ENCODE measurements around the gene RAB18.
"Not testable (repeated sequence)": the region's sequence is repeated elsewhere in the genome, so short reads cannot be mapped to it uniquely, and the experiment has no call there.

RAB18 gene

GRCh38 chr10:27550823-27551222, 46.7 kb downstream of the RAB18 start:
- DNase-seq = no peak

GRCh38 chr10:27558612-27559020, 54.5 kb downstream of the RAB18 start:
- no peak for DNase-seq

GRCh38 chr10:27561334-27561733, 57.2 kb downstream of the RAB18 start:
- DNase-seq = no peak

- DNase-seq = no peak
These were observed 60.3 kb downstream of the RAB18 start for GRCh38 chr10:27564398-27564797.

GRCh38 chr10:27564880-27565279, 60.8 kb downstream of the RAB18 start:
- DNase-seq = no peak

- no peak for DNase-seq
These were observed 64.4 kb downstream of the RAB18 start for GRCh38 chr10:27568196-27569175.

- no peak for DNase-seq
These were observed 65.8 kb downstream of the RAB18 start for GRCh38 chr10:27569946-27570345.

GRCh38 chr10:27577038-27577437, 72.9 kb downstream of the RAB18 start:
- not testable (repeated sequence) for DNase-seq

GRCh38 chr10:27578316-27578715, 74.2 kb downstream of the RAB18 start:
- no peak for DNase-seq

- DNase-seq = no peak
These were observed 77.1 kb downstream of the RAB18 start for GRCh38 chr10:27581225-27581624.

- DNase-seq = no peak
These were observed 80.2 kb downstream of the RAB18 start for GRCh38 chr10:27584302-27584701.
